ENCODE measurements around the gene ATRIP.

Gene ATRIP

DNA sequence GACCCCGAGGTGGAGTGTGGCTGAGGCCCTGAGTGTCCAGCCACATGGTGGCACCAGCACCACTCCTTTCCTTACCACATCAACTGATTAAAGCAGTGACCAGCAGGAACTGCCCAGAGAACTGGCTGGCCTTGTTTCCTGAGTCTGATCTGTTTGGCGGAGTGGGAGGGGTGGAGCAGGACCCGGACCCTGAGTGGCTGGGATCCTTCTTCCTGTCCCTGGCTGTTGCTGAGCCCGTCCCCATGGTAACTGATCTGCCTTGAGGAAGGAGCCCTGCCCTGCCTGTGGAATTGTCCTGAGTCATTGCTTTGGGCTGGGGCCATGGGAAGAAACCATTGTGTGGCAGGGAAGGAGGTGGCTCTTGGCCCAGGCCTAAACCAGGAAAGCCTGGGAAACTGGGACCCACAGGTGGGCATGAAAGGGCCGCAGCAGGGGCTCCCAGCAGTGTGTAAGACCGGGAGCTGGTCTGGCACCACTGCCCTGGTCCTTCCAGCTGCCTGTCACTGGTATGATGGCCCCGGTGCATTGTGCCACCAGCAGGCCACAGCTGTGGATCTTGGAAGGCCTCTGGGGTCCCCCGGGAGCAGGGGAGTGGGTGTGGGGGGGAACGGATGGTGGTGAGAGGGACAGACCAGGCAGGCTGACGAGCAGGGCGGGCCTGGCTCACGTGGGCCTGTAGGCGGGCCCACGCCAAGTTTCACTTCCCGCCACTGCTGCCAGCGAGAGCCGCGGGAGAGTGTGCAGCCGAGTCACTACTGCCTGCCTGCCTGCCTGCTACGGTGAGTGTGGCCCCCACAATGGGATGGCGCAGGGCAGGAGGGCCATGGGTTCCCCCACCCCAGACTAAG, 19.2 kb downstream of the ATRIP start:
- Histone ChIP-seq H3K27ac (ENCODE audit: low read length, poor library complexity, severe bottlenecking) (peak overlapping the region; percentile 91), H3K9ac (ENCODE audit: low read length) (peak overlapping the region; percentile 94), H2AK5ac (ENCODE audit: low read length, severe bottlenecking) (peak overlapping the region; percentile 89), H4K91ac (ENCODE audit: low read length) (peak overlapping the region; percentile 99), H3K14ac (ENCODE audit: low read length in 2 of 2) (peak overlapping the region in 1 of 2 experiments; percentile 90), H2AFZ (ENCODE audit: low read depth, low read length) (no peak overlapping the region), H3K4me2 (ENCODE audit: low read length, poor library complexity, severe bottlenecking) (no peak overlapping the region), H3K23ac (ENCODE audit: low read length in 2 of 2) (no peak overlapping the region), H3K36me3 (ENCODE audit: control insufficient read depth in 1 of 2, insufficient read depth in 2 of 2, low read depth in 1 of 2, low read length in 2 of 2) (peaks cover 64 to 69% of the 10 kb centered on the region in 2 experiments), H2BK12ac (ENCODE audit: low read length in 2 of 2) (peak overlapping the region; percentile 55 to 92), H3K4ac (ENCODE audit: low read depth in 1 of 2, low read length in 2 of 2) (peak overlapping the region; percentile 92 to 97), H3K18ac (ENCODE audit: low read depth in 1 of 2, low read length in 2 of 2) (peak overlapping the region; percentile 60 to 96), H2BK15ac (ENCODE audit: low read depth, poor library complexity, severe bottlenecking) (peak overlapping the region; percentile 80), H2BK120ac (ENCODE audit: low read depth, low read length) (peak overlapping the region; percentile 95), H4K8ac (ENCODE audit: low read length) (peak overlapping the region; percentile 98), H3K9me3 (ENCODE audit: control insufficient read depth, low read length) (no peaks in the 10 kb centered on the region), H3K4me3 (ENCODE audit: insufficient read depth in 1 of 2, low read depth in 1 of 2, low read length in 2 of 2) (peak overlapping the region in 1 of 2 experiments; percentile 88), H3K27me3 (ENCODE audit: control insufficient read depth in 1 of 2, insufficient read depth in 1 of 2, low read length in 2 of 2) (no peaks in the 10 kb centered on the region), H2BK5ac (ENCODE audit: low read depth, low read length, poor library complexity, severe bottlenecking) (no peak overlapping the region), H3K79me1 (replicated peaks; ENCODE audit: low read length, poor library complexity, severe bottlenecking) (peaks cover 13% of the 10 kb centered on the region), H3K4me1 (ENCODE audit: control insufficient read depth, insufficient read depth, low read depth, low read length) (peaks cover 27% of the 10 kb centered on the region)
- 63% methylated on average over 19 of the region's 21 CpGs for WGBS
- peak; percentile 100 for DNase-seq

DNA sequence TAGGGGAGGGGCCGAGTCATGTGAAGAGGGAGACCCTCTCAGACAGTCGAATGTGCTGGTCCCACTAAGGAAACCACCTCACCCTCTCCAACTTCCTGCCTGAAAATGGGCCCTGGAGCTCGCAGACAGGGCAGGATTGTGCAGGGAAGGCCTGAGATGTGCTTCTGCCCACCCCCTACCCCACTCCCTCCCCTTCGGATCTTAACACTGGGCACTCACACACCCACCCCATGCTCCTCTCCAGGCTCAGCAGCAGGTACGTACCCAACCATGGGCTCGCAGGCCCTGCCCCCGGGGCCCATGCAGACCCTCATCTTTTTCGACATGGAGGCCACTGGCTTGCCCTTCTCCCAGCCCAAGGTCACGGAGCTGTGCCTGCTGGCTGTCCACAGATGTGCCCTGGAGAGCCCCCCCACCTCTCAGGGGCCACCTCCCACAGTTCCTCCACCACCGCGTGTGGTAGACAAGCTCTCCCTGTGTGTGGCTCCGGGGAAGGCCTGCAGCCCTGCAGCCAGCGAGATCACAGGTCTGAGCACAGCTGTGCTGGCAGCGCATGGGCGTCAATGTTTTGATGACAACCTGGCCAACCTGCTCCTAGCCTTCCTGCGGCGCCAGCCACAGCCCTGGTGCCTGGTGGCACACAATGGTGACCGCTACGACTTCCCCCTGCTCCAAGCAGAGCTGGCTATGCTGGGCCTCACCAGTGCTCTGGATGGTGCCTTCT, 20.0 kb downstream of the ATRIP start:
- 96% methylated on average over 18 of the region's 19 CpGs for WGBS
- H2BK12ac ChIP-seq (ENCODE audit: low read length in 2 of 2): peak overlapping the region; percentile 20 to 92
- no peak overlapping the region for H2BK15ac ChIP-seq (ENCODE audit: low read depth, poor library complexity, severe bottlenecking)
- H3K18ac ChIP-seq (ENCODE audit: low read depth in 1 of 2, low read length in 2 of 2): peak overlapping the region; percentile 60 to 96
- H3K23ac ChIP-seq (ENCODE audit: low read length in 2 of 2): no peak overlapping the region
- peak overlapping the region; percentile 99 for H4K91ac ChIP-seq (ENCODE audit: low read length)
- H2BK120ac ChIP-seq (ENCODE audit: low read depth, low read length): peak overlapping the region; percentile 95
- DNase-seq: no peak
- H3K14ac ChIP-seq (ENCODE audit: low read length in 2 of 2): peak overlapping the region in 1 of 2 experiments; percentile 90
- no peak overlapping the region for H2AFZ ChIP-seq (ENCODE audit: low read depth, low read length)
- H3K9ac ChIP-seq (ENCODE audit: low read length): peak overlapping the region; percentile 94
- H2BK5ac ChIP-seq (ENCODE audit: low read depth, low read length, poor library complexity, severe bottlenecking): no peak overlapping the region
- peaks cover 56 to 64% of the 10 kb centered on the region in 2 experiments for H3K36me3 ChIP-seq (ENCODE audit: control insufficient read depth in 1 of 2, insufficient read depth in 2 of 2, low read depth in 1 of 2, low read length in 2 of 2)
- H3K79me1 ChIP-seq (replicated peaks; ENCODE audit: low read length, poor library complexity, severe bottlenecking): peaks cover 13% of the 10 kb centered on the region
- no peaks in the 10 kb centered on the region for H3K9me3 ChIP-seq (ENCODE audit: control insufficient read depth, low read length)
- H3K4ac ChIP-seq (ENCODE audit: low read depth in 1 of 2, low read length in 2 of 2): peak overlapping the region; percentile 92 to 97
- no peak overlapping the region for H2AK5ac ChIP-seq (ENCODE audit: low read length, severe bottlenecking)
- peak overlapping the region; percentile 91 for H3K27ac ChIP-seq (ENCODE audit: low read length, poor library complexity, severe bottlenecking)
- peak overlapping the region in 1 of 2 experiments; percentile 88 for H3K4me3 ChIP-seq (ENCODE audit: insufficient read depth in 1 of 2, low read depth in 1 of 2, low read length in 2 of 2)
- no peaks in the 10 kb centered on the region for H3K27me3 ChIP-seq (ENCODE audit: control insufficient read depth in 1 of 2, insufficient read depth in 1 of 2, low read length in 2 of 2)
- H3K4me1 ChIP-seq (ENCODE audit: control insufficient read depth, insufficient read depth, low read depth, low read length): peaks cover 28% of the 10 kb centered on the region
- H3K4me2 ChIP-seq (ENCODE audit: low read length, poor library complexity, severe bottlenecking): no peak overlapping the region
- H4K8ac ChIP-seq (ENCODE audit: low read length): peak overlapping the region; percentile 98

DNA sequence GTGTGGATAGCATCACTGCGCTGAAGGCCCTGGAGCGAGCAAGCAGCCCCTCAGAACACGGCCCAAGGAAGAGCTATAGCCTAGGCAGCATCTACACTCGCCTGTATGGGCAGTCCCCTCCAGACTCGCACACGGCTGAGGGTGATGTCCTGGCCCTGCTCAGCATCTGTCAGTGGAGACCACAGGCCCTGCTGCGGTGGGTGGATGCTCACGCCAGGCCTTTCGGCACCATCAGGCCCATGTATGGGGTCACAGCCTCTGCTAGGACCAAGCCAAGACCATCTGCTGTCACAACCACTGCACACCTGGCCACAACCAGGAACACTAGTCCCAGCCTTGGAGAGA, 20.5 kb downstream of the ATRIP start:
- Histone ChIP-seq H2AK5ac (ENCODE audit: low read length, severe bottlenecking) (peak overlapping the region; percentile 14), H3K18ac (ENCODE audit: low read depth in 1 of 2, low read length in 2 of 2) (no peak overlapping the region), H3K4me1 (ENCODE audit: control insufficient read depth, insufficient read depth, low read depth, low read length) (peaks cover 32% of the 10 kb centered on the region), H3K79me1 (replicated peaks; ENCODE audit: low read length, poor library complexity, severe bottlenecking) (peaks cover 13% of the 10 kb centered on the region), H3K23ac (ENCODE audit: low read length in 2 of 2) (no peak overlapping the region), H3K9me3 (ENCODE audit: control insufficient read depth, low read length) (no peaks in the 10 kb centered on the region), H2AFZ (ENCODE audit: low read depth, low read length) (no peak overlapping the region), H3K14ac (ENCODE audit: low read length in 2 of 2) (no peak overlapping the region), H3K9ac (ENCODE audit: low read length) (peak overlapping the region; percentile 94), H4K91ac (ENCODE audit: low read length) (no peak overlapping the region), H3K4ac (ENCODE audit: low read depth in 1 of 2, low read length in 2 of 2) (no peak overlapping the region), H2BK120ac (ENCODE audit: low read depth, low read length) (no peak overlapping the region), H3K36me3 (ENCODE audit: control insufficient read depth in 1 of 2, insufficient read depth in 2 of 2, low read depth in 1 of 2, low read length in 2 of 2) (peaks cover 56 to 64% of the 10 kb centered on the region in 2 experiments), H3K27me3 (ENCODE audit: control insufficient read depth in 1 of 2, insufficient read depth in 1 of 2, low read length in 2 of 2) (no peaks in the 10 kb centered on the region), H2BK12ac (ENCODE audit: low read length in 2 of 2) (peak overlapping the region in 1 of 2 experiments; percentile 17), H3K4me2 (ENCODE audit: low read length, poor library complexity, severe bottlenecking) (no peak overlapping the region), H4K8ac (ENCODE audit: low read length) (peak overlapping the region; percentile 30), H3K4me3 (ENCODE audit: insufficient read depth in 1 of 2, low read depth in 1 of 2, low read length in 2 of 2) (peak overlapping the region in 1 of 2 experiments; percentile 88), H2BK5ac (ENCODE audit: low read depth, low read length, poor library complexity, severe bottlenecking) (no peak overlapping the region), H2BK15ac (ENCODE audit: low read depth, poor library complexity, severe bottlenecking) (no peak overlapping the region), H3K27ac (ENCODE audit: low read length, poor library complexity, severe bottlenecking) (no peak overlapping the region)
- whole genome bisulfite sequencing: 97% methylated on average over 9 of the region's 9 CpGs
- no peak for DNase-seq
